ENCODE results near the gene LRRIQ1. TPM values are rescaled to one million over a fixed set of nuclear protein-coding genes. Genes with fewer than 3 reads are reported as not detected.

The LRRIQ1 gene
- total and polyA plus RNA-seq, 2 of the 4 experiments (the other 2 are of a cell fraction), result under 0.01 to 0.05 TPM

DNA sequence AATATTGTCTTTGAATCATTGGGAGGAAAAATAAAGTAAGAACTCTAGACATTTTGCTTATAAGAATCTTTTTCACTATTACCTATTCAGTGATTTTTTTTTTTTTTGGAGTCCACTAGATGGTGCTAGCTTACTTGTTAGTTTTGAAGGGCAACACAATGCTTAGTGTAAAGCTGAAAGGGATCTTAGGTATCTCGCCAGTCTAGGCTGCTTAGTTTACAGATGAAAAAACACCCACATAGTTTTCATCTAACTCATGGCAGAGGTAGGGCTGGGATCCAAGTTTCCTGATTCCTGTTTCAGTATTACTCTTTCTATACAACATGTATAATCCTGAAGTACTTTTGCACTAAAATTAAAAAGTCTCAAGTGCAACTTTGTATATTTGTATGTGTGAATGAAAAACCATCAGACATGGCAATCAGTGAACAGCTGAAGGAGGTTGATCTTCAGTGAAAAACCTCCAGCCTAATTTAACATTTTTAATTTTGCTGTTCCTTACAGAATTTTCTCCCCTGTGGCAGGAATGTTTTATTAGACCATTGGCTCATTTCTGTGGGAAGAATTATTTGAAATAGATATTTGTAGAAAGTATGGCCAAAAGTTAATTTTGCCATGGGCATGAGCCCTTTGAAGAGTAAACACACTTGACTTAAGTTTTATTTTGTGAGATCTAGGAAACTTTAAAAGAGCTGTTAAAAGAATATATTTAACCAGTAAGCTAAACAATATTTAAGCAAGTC lies 40.7 kb downstream of the LRRIQ1 start:
- H3K27me3 ChIP-seq (ENCODE audit: control insufficient read depth, insufficient read depth, low read length), result no peaks in the 10 kb centered on the region
- dilution Hi-C loops (cut with HindIII; ENCODE audit: low sequenced_read_pairs, unreplicated experiment), result no loop called here
- no peak overlapping the region for H2AK5ac ChIP-seq (ENCODE audit: low read depth, low read length)
- TF ChIP-seq, protein P1, sequence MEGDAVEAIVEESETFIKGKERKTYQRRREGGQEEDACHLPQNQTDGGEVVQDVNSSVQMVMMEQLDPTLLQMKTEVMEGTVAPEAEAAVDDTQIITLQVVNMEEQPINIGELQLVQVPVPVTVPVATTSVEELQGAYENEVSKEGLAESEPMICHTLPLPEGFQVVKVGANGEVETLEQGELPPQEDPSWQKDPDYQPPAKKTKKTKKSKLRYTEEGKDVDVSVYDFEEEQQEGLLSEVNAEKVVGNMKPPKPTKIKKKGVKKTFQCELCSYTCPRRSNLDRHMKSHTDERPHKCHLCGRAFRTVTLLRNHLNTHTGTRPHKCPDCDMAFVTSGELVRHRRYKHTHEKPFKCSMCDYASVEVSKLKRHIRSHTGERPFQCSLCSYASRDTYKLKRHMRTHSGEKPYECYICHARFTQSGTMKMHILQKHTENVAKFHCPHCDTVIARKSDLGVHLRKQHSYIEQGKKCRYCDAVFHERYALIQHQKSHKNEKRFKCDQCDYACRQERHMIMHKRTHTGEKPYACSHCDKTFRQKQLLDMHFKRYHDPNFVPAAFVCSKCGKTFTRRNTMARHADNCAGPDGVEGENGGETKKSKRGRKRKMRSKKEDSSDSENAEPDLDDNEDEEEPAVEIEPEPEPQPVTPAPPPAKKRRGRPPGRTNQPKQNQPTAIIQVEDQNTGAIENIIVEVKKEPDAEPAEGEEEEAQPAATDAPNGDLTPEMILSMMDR (conservative IDR thresholded peaks at IDR 0.05; ENCODE audit: low read depth, low read length), result peak; percentile 55
- TF ChIP-seq RAD21 (IDR thresholded peaks at IDR 0.05; ENCODE audit: low read length) (peak; percentile 48), MAFK (IDR thresholded peaks at IDR 0.05; ENCODE audit: low read depth, low read length) (no peak)
- H3K18ac ChIP-seq (ENCODE audit: low read depth, low read length), result no peak overlapping the region
- H3K23ac ChIP-seq (ENCODE audit: low read depth, low read length), result no peak overlapping the region
- POLR2A ChIA-PET (ENCODE audit: unreplicated experiment), result no interaction called here
- H3K4me2 ChIP-seq (ENCODE audit: low read depth, low read length), result no peak overlapping the region; the same call in 1 of the 2 replicates
- no peak overlapping the region for H2BK5ac ChIP-seq (ENCODE audit: low read depth, low read length, poor library complexity, severe bottlenecking)
- intact Hi-C loops (cut with micrococcal nuclease), result loop anchor here (1.0 kb wide), 1 partner anchor 371 kb away; no protein-coding TSS in a partner anchor
- H3K36me3 ChIP-seq (ENCODE audit: control insufficient read depth, insufficient read depth, low read length), result no peaks in the 10 kb centered on the region
- H2BK120ac ChIP-seq (ENCODE audit: low read depth, low read length), result no peak overlapping the region
- H4K91ac ChIP-seq (ENCODE audit: insufficient read depth, low read depth, low read length), result no peak overlapping the region
- H4K8ac ChIP-seq (ENCODE audit: low read depth in 2 of 2, low read length in 2 of 2), result no peak overlapping the region
- H4K5ac ChIP-seq (ENCODE audit: low read depth, low read length), result no peak overlapping the region
- H2BK20ac ChIP-seq (ENCODE audit: low read depth, low read length), result no peak overlapping the region
- BruUV-seq (replicated peaks), result no TSS peak
- H3K56ac ChIP-seq (ENCODE audit: extremely low read depth, insufficient read depth, low read length), result no peak overlapping the region
- no peak overlapping the region for H3K9ac ChIP-seq (ENCODE audit: low read depth, low read length)
- H3K4ac ChIP-seq (ENCODE audit: low read depth, low read length), result no peak overlapping the region
- H4K20me1 ChIP-seq (ENCODE audit: insufficient read depth, low read length), result no peaks in the 10 kb centered on the region
- H3K14ac ChIP-seq (replicated peaks; ENCODE audit: low read depth, low read length), result no peak overlapping the region
- H2AK9ac ChIP-seq (replicated peaks; ENCODE audit: low read depth, low read length, poor library complexity), result no peak overlapping the region
- H3K4me1 ChIP-seq (ENCODE audit: control insufficient read depth, insufficient read depth, low read length), result no peaks in the 10 kb centered on the region
- in situ Hi-C loops (cut with MboI; ENCODE audit: low sequenced_read_pairs), result loop anchor here (5.0 kb wide), 1 partner anchor 370 kb away; no protein-coding TSS in a partner anchor
- ATAC-seq (ENCODE audit: low read depth), result peak; percentile 97
- H2AFZ ChIP-seq (replicated peaks; ENCODE audit: low read length, poor library complexity), result no peak overlapping the region
- DNase-seq, result peak; percentile 92
- no peak overlapping the region for H3K4me3 ChIP-seq (ENCODE audit: insufficient read depth, low read depth, low read length)
- WGBS, 2 experiments (ENCODE audit: extremely low coverage in 2 of 2, insufficient read length in 1 of 2), result no CpG with 5 or more reads among the region's 1 CpG
- no peak overlapping the region for H2BK15ac ChIP-seq (ENCODE audit: low read depth, low read length)
- CTCF ChIA-PET, result interaction anchor here (0.6 kb wide), 2 partner anchors 25 to 506 kb away, joined by 3 read pairs; no protein-coding TSS in a partner anchor
- H3K27ac ChIP-seq (ENCODE audit: insufficient read depth, low read length), result no peak overlapping the region
- H3K9me1 ChIP-seq (ENCODE audit: insufficient read depth, low read length), result no peaks in the 10 kb centered on the region
- no peaks in the 10 kb centered on the region for H3K79me1 ChIP-seq (ENCODE audit: low read depth in 1 of 2, low read length in 2 of 2)
- H3K9me3 ChIP-seq (ENCODE audit: control insufficient read depth, insufficient read depth, low read length), result no peaks in the 10 kb centered on the region
